Endothelial cell of coronary artery (primary cell): Measurements from ENCODE around the gene ZBTB8OS. TPM values are rescaled to one million over a fixed set of nuclear protein-coding genes. Genes with fewer than 3 reads are reported as not detected.

Experiments
- total RNA-seq: library from RNA; depleted of rRNA; stranded (reverse); fragments of >200 nt; gene quantifications from 2 replicates; pipeline ENCODE4 v1.2.3, GENCODE V29; 2014

The ZBTB8OS gene
- total RNA-seq: 30.7 and 39.5 TPM in 2 replicates

GRCh38 chr1:32650248-32650751 lies at the start of gene ZBTB8OS:
ZBTB8OS (minus strand) TSS chr1:32650550; CDS start chr1:32650529, 21 bp downstream.

GRCh38 chr1:32650752-32651460 lies 556 bp upstream of the ZBTB8OS start, which contains the start of gene RBBP4:
RBBP4 (plus strand) TSS chr1:32651208; CDS start chr1:32651307, 99 bp downstream.

Other genes with a start within 250 kb of the ZBTB8OS start
- under 0.01 TPM in 2 replicates for gene ZBTB8B, start 185.5 kb downstream of the ZBTB8OS start, total RNA-seq
- 6.2 and 6.3 TPM in 2 replicates for gene ZBTB8A, start 111.1 kb downstream of the ZBTB8OS start, total RNA-seq
- 118 and 143 TPM in 2 replicates for gene RBBP4, start 658 bp upstream of the ZBTB8OS start, total RNA-seq
- gene SYNC, start 52.2 kb upstream of the ZBTB8OS start, total RNA-seq: 7.0 and 12.3 TPM in 2 replicates
- gene YARS1, start 166.8 kb upstream of the ZBTB8OS start, total RNA-seq: 84.2 and 100 TPM in 2 replicates
- 23.3 and 41.2 TPM in 2 replicates for gene S100PBP, start 167.1 kb upstream of the ZBTB8OS start, total RNA-seq
- gene FNDC5, start 220.4 kb upstream of the ZBTB8OS start, total RNA-seq: 0.19 and 0.27 TPM in 2 replicates
- gene HPCA, start 235.9 kb upstream of the ZBTB8OS start, total RNA-seq: not detected in 2 replicates